Cardiac muscle cell (in vitro differentiated cells and primary cell): ENCODE results near the gene TMEM175. TPM values are rescaled to one million over a fixed set of nuclear protein-coding genes. Genes with fewer than 3 reads are reported as not detected.
A peak's percentile ranks its signal among the peaks of the same experiment; 100 is the strongest.

Source experiments
- DNase-seq, 2 donors: peaks; one replicate each; pipeline versions ENCODE4 v3.0.0 to v3.0.0-alpha.2; 2010 to 2017; ENCODE audit warnings: low read depth in 1 of 2, low spot score in 1 of 2
- H3K27ac ChIP-seq: fragments of 200-600 bp; sonication (generic); 2 replicates; pipeline ENCODE4 v1.5.1; 2016
- H3K27me3 ChIP-seq: fragments of 200-600 bp; sonication (generic); 2 replicates; pipeline ENCODE4 v1.6.0; 2016; ENCODE audit warnings: control low read depth
- H3K36me3 ChIP-seq: fragments of 200-600 bp; sonication (generic); 2 replicates; pipeline ENCODE4 v1.5.1; 2016; ENCODE audit warnings: control low read depth
- H3K4me1 ChIP-seq: fragments of 200-600 bp; sonication (generic); 2 replicates; pipeline ENCODE4 v1.8.1; 2017; ENCODE audit warnings: low read depth, mild to moderate bottlenecking, mixed run types
- H3K4me3 ChIP-seq: fragments of 200-600 bp; sonication (generic); 2 replicates; pipeline ENCODE4 v1.5.1; 2016; ENCODE audit warnings: mild to moderate bottlenecking
- H3K9me3 ChIP-seq: fragments of 200-600 bp; sonication (generic); 2 replicates; pipeline ENCODE4 v1.5.1; 2017; ENCODE audit warnings: low read depth, mild to moderate bottlenecking, control low read depth
- CTCF ChIP-seq: IDR thresholded peaks from 2 replicates; pipeline ENCODE4 v1.5.1; 2012; ENCODE audit warnings: low read depth, mild to moderate bottlenecking, low read length
- polyA plus RNA-seq: library from polyadenylated mRNA; unstranded; fragments of >200 nt; fragmentation: Nextera tagmentation; extraction: Ambion mirVana; gene quantifications from 2 replicates; pipeline ENCODE4 v1.2.1, GENCODE V29; 2016
- total RNA-seq: library from RNA; depleted of rRNA; stranded (reverse); fragments of >200 nt; gene quantifications from 2 replicates; pipeline ENCODE4 v1.2.3, GENCODE V29; 2016

TMEM175 gene
- total and polyA plus RNA-seq, 2 experiments from 2014 or later = 31.6 to 35.1 TPM

GRCh38 chr4:982814-983213, 50.6 kb downstream of the TMEM175 start:
- no peaks in the 10 kb centered on the region for H3K9me3 ChIP-seq
- no peak overlapping the region for H3K27ac ChIP-seq
- no peaks in the 10 kb centered on the region for H3K36me3 ChIP-seq
- H3K4me3 ChIP-seq = no peak overlapping the region
- H3K4me1 ChIP-seq = peaks cover 11% of the 10 kb centered on the region
- TF ChIP-seq CTCF = no peak
- DNase-seq = no peak
- H3K27me3 ChIP-seq = no peaks in the 10 kb centered on the region

GRCh38 chr4:984336-985054, 52.2 kb downstream of the TMEM175 start:
- Histone ChIP-seq H3K4me3 (no peak overlapping the region), H3K27me3 (no peaks in the 10 kb centered on the region), H3K27ac (no peak overlapping the region), H3K9me3 (no peaks in the 10 kb centered on the region), H3K4me1 (peaks cover 11% of the 10 kb centered on the region), H3K36me3 (no peaks in the 10 kb centered on the region)
- no peak for TF ChIP-seq CTCF
- no peak for DNase-seq

- no peak overlapping the region for H3K4me3 ChIP-seq
- TF ChIP-seq CTCF = no peak
- H3K4me1 ChIP-seq = peaks cover 11% of the 10 kb centered on the region
- no peaks in the 10 kb centered on the region for H3K36me3 ChIP-seq
- H3K27me3 ChIP-seq = no peaks in the 10 kb centered on the region
- no peaks in the 10 kb centered on the region for H3K9me3 ChIP-seq
- peak; percentile 53 to 69 for DNase-seq
- no peak overlapping the region for H3K27ac ChIP-seq
Measured at GRCh38 chr4:985123-985830, 53.0 kb downstream of the TMEM175 start.

- no peak for DNase-seq
- no peaks in the 10 kb centered on the region for H3K36me3 ChIP-seq
- H3K4me1 ChIP-seq = peaks cover 11% of the 10 kb centered on the region
- H3K4me3 ChIP-seq = peak overlapping the region; percentile 46
- H3K9me3 ChIP-seq = no peaks in the 10 kb centered on the region
- TF ChIP-seq CTCF = no peak
- no peaks in the 10 kb centered on the region for H3K27me3 ChIP-seq
- H3K27ac ChIP-seq = peak overlapping the region; percentile 44
Measured at GRCh38 chr4:986428-986878, 54.2 kb downstream of the TMEM175 start.

GRCh38 chr4:986879-987623, 54.8 kb downstream of the TMEM175 start, which contains the start of gene IDUA:
IDUA (plus strand) TSS chr4:987044; CDS start chr4:987085, 41 bp downstream.
- Histone ChIP-seq H3K27ac (peak within 1 kb of the TSS; percentile 44), H3K27me3 (no peaks in the 10 kb centered on the region)
- peak; percentile 74 to 93 for DNase-seq

More at GRCh38 chr4:986879-987623, 54.8 kb downstream of the TMEM175 start, which contains the start of gene IDUA:
- peaks cover 11% of the 10 kb centered on the region for H3K4me1 ChIP-seq
- H3K9me3 ChIP-seq = no peaks in the 10 kb centered on the region
- TF ChIP-seq CTCF = peak; percentile 55
- H3K36me3 ChIP-seq = no peaks in the 10 kb centered on the region
- H3K4me3 ChIP-seq = peak within 1 kb of the TSS; percentile 46
